Purkinje cell (primary cell): ENCODE results near the gene PSMD2. TPM values are rescaled to one million over a fixed set of nuclear protein-coding genes. Genes with fewer than 3 reads are reported as not detected.

Experiments used
- polyA plus RNA-seq: library from polyadenylated mRNA; unstranded; fragments of >200 nt; fragmentation: Nextera tagmentation; gene quantifications from 2 replicates; pipeline ENCODE4 v1.2.1, GENCODE V29; 2014

PSMD2 gene
- 83.9 and 152 TPM in 2 replicates for polyA plus RNA-seq

GRCh38 chr3:184298759-184299487, at the start of gene PSMD2:
Gene PSMD2 (plus strand): TSS chr3:184299241. CDS start chr3:184299267, 26 bp downstream.

GRCh38 chr3:184249412-184250166, 49.5 kb upstream of the PSMD2 start, which contains the start of gene EEF1AKMT4:
Gene EEF1AKMT4 (plus strand): TSS chr3:184249672. CDS start chr3:184249695, 23 bp downstream.

GRCh38 chr3:184261270-184261853, 37.7 kb upstream of the PSMD2 start, which contains the start of gene CAMK2N2:
Gene CAMK2N2 (minus strand): TSS chr3:184261553. CDS start chr3:184261285, 268 bp downstream.

GRCh38 chr3:184275961-184276910, 22.8 kb upstream of the PSMD2 start, which contains the start of gene ECE2:
Gene ECE2 (plus strand): TSS chr3:184276022. CDS start chr3:184276154, 132 bp downstream.

GRCh38 chr3:184314363-184314699, 15.3 kb downstream of the PSMD2 start, which contains the start of gene EIF4G1:
Gene EIF4G1 (plus strand): TSS chr3:184314606. CDS start chr3:184315797, 1,191 bp downstream.

GRCh38 chr3:184337399-184337714, 38.3 kb downstream of the PSMD2 start, which contains the start of gene FAM131A:
Gene FAM131A (plus strand): TSS chr3:184337600. CDS start chr3:184337631, 31 bp downstream.

Other genes with a start within 250 kb of the PSMD2 start
- gene HTR3C, start 246.2 kb upstream of the PSMD2 start, polyA plus RNA-seq, result not detected in 2 replicates
- gene HTR3E, start 202.2 kb upstream of the PSMD2 start, polyA plus RNA-seq, result not detected in 2 replicates
- gene EIF2B5, start 163.9 kb upstream of the PSMD2 start, polyA plus RNA-seq, result 18.7 and 30.0 TPM in 2 replicates
- gene DVL3, start 143.9 kb upstream of the PSMD2 start, polyA plus RNA-seq, result 2.8 and 3.7 TPM in 2 replicates
- 245 and 317 TPM in 2 replicates for gene AP2M1, start 124.4 kb upstream of the PSMD2 start, polyA plus RNA-seq
- 36.2 and 42.7 TPM in 2 replicates for gene ABCF3, start 113.0 kb upstream of the PSMD2 start, polyA plus RNA-seq
- gene VWA5B2, start 69.7 kb upstream of the PSMD2 start, polyA plus RNA-seq, result 0.89 and 2.1 TPM in 2 replicates
- gene ALG3, start 50.3 kb upstream of the PSMD2 start, polyA plus RNA-seq, result 19.4 and 34.3 TPM in 2 replicates
- gene EEF1AKMT4, start 49.6 kb upstream of the PSMD2 start, polyA plus RNA-seq, result 2.5 and 3.6 TPM in 2 replicates
- 27.7 and 48.7 TPM in 2 replicates for gene CAMK2N2, start 37.7 kb upstream of the PSMD2 start, polyA plus RNA-seq
- 1.2 and 3.1 TPM in 2 replicates for gene ECE2, start 23.2 kb upstream of the PSMD2 start, polyA plus RNA-seq
- gene EIF4G1, start 15.4 kb downstream of the PSMD2 start, polyA plus RNA-seq, result 47.4 and 73.4 TPM in 2 replicates
- gene FAM131A, start 38.4 kb downstream of the PSMD2 start, polyA plus RNA-seq, result 3.1 and 10.4 TPM in 2 replicates
- gene CLCN2, start 62.4 kb downstream of the PSMD2 start, polyA plus RNA-seq, result 0.71 and 2.6 TPM in 2 replicates
- gene POLR2H, start 62.5 kb downstream of the PSMD2 start, polyA plus RNA-seq, result 49.1 and 108 TPM in 2 replicates
- 1.4 TPM in 1 of 2 replicates, not detected in the other for gene THPO, start 79.0 kb downstream of the PSMD2 start, polyA plus RNA-seq
- 0.69 TPM in 1 of 2 replicates, not detected in the other for gene CHRD, start 80.8 kb downstream of the PSMD2 start, polyA plus RNA-seq